Ovary (tissue), 9 donors: ENCODE measurements around the gene CRB1. TPM values are rescaled to one million over a fixed set of nuclear protein-coding genes. Genes with fewer than 3 reads are reported as not detected.

Experiments
- DNase-seq, 5 donors: peaks; one replicate each; pipeline ENCODE4 v3.0.0-alpha.2; 2019 to 2020
- H3K27ac ChIP-seq, 2 donors: fragments of 200-600 bp; one replicate each; pipeline versions ENCODE4 v1.5.1 to v1.8.0; 2019 to 2022
- H3K27me3 ChIP-seq: fragments of 200-600 bp; one replicate; pipeline ENCODE4 v1.8.0; 2022
- H3K36me3 ChIP-seq: fragments of 200-600 bp; sonication (generic); one replicate; pipeline ENCODE4 v1.5.1; 2019
- H3K4me1 ChIP-seq: one replicate; pipeline ENCODE4 v1.8.1; 2013; ENCODE audit warnings: mild to moderate bottlenecking, moderate library complexity; ENCODE audit not compliant: insufficient read depth
- H3K4me3 ChIP-seq: fragments of 200-600 bp; sonication (generic); one replicate; pipeline ENCODE4 v1.5.1; 2017
- H3K9me3 ChIP-seq, 2 donors: fragments of 200-600 bp in 1 of 2; sonication (generic) in 1 of 2; one replicate each; pipeline versions ENCODE4 v1.5.1 to v1.8.1; 2013 to 2019; ENCODE audit warnings: mild to moderate bottlenecking in 1 of 2, moderate library complexity in 1 of 2
- CTCF ChIP-seq, 3 donors: fragments of 450-650 bp in 2 of 3; fragments of 200-600 bp in 1 of 3; IDR thresholded peaks; one replicate each; pipeline versions ENCODE4 v1.5.1 to v1.8.0; 2016 to 2022; ENCODE audit warnings: antibody characterized with exemption in 3 of 3, mild to moderate bottlenecking in 1 of 3
- EP300 ChIP-seq: sonication (generic); formaldehyde crosslinking; IDR thresholded peaks from one replicate; pipeline ENCODE4 v1.6.1; 2017; ENCODE audit warnings: antibody characterized with exemption
- POLR2A ChIP-seq: fragments of 450-650 bp; IDR thresholded peaks from one replicate; pipeline ENCODE4 v1.6.1; 2017; ENCODE audit warnings: antibody characterized with exemption, mild to moderate bottlenecking, moderate library complexity
- WGBS, 3 donors: extraction: QIAGEN DNeasy Blood & Tissue Kit in 1 of 3; methylation state at CpG; one replicate each; pipeline versions ENCODE4 v1.1.5 to v1.1.7; 2013 to 2017; 5-methylcytosine and 5-hydroxymethylcytosine counted together
- intact Hi-C, 4 donors: fragments of 100-400 bp; cut with DNase I; formaldehyde crosslinking; loops; one replicate each; pipeline versions ENCODE4 v1.11.0 to v1.15.1; 2022 to 2023
- polyA plus RNA-seq, 2 donors: library from polyadenylated mRNA; stranded (reverse); fragments of 200-250 nt in 1 of 2; fragments of 350-450 nt in 1 of 2; fragmentation: Illumina TruSeq in 1 of 2; extraction: RNeasy Lipid Tissue Mini Kit (QIAGEN cat#74804) in 1 of 2; gene quantifications; one replicate each; pipeline ENCODE4 v1.2.3, GENCODE V29; 2013 to 2014
- total RNA-seq, 7 donors: library from RNA; depleted of rRNA in 2 of 7; stranded (reverse); fragments of >200 nt in 2 of 7; fragmentation: NEBNext Ultra II Directional in 3 of 7; extraction: Animal tissue kit (Norgen Biotek cat#: 25700) in 3 of 7; gene quantifications; one replicate each; pipeline versions ENCODE4 v1.1.0 to v1.2.4, GENCODE V29; 2016 to 2023
- donor health status: DM: no; HTN: no; CAD: no; lungs with moderate emphysema.
- donor health status: DM: no; HTN: no; CAD: no.
- donor health status: Bipolar disorder and iron deficiency.
- donor health status: DM: yes; HTN: yes; CAD: no.
- donor health status: DM: no; HTN: no; CAD: no.
- donor health status: DM: yes; HTN: yes; CAD: no.

The CRB1 gene
- total and polyA plus RNA-seq, 9 donors, result 0.60 to 4.0 (median 1.1) TPM

GRCh38 chr1:197366996-197367395 lies 98.9 kb downstream of the CRB1 start:
- DNase-seq, result peak in 1 of 5 donors; percentile 33
- H3K4me3 ChIP-seq, result no peak overlapping the region
- H3K36me3 ChIP-seq, result no peaks in the 10 kb centered on the region
- intact Hi-C loops, result loop anchor here in 1 of 4 donors (10.0 kb wide), 1 partner anchor 1892 kb away; no protein-coding TSS in a partner anchor
- peak overlapping the region in 1 of 2 donors; percentile 51 for H3K27ac ChIP-seq
- H3K9me3 ChIP-seq, result no peaks in the 10 kb centered on the region
- H3K27me3 ChIP-seq, result no peaks in the 10 kb centered on the region
- H3K4me1 ChIP-seq, result peaks cover 4% of the 10 kb centered on the region
- 7 to 16% (median 9%) methylated on average over 2 of the region's 2 CpGs for WGBS, 3 donors
- no peak for TF ChIP-seq CTCF (IDR thresholded peaks at IDR 0.05)
- TF ChIP-seq EP300, result no peak
- no peak for TF ChIP-seq POLR2A

- 7 to 14% (median 8%) methylated on average over 7 of the region's 7 CpGs for WGBS, 3 donors
- intact Hi-C loops, result loop anchor here in 1 of 4 donors (10.0 kb wide), 1 partner anchor 1893 kb away; no protein-coding TSS in a partner anchor
- peak; percentile 25 to 49 (median 33) for DNase-seq
- H3K9me3 ChIP-seq, result no peaks in the 10 kb centered on the region
- TF ChIP-seq EP300 (no peak), CTCF (IDR thresholded peaks at IDR 0.05) (no peak), POLR2A (no peak)
- no peak overlapping the region for H3K4me3 ChIP-seq
- H3K27ac ChIP-seq, result peak overlapping the region in 1 of 2 donors; percentile 51
- peaks cover 5% of the 10 kb centered on the region for H3K4me1 ChIP-seq
- no peaks in the 10 kb centered on the region for H3K27me3 ChIP-seq
- no peaks in the 10 kb centered on the region for H3K36me3 ChIP-seq
Measured at GRCh38 chr1:197367627-197368026, 99.6 kb downstream of the CRB1 start.

- DNase-seq, result no peak
- H3K27me3 ChIP-seq, result no peaks in the 10 kb centered on the region
- no peak overlapping the region for H3K4me3 ChIP-seq
- 70 to 93% (median 79%) methylated on average over 1 of the region's 1 CpG for WGBS, 3 donors
- intact Hi-C loops, result no loop called here
- H3K36me3 ChIP-seq, result no peaks in the 10 kb centered on the region
- peaks cover 2% of the 10 kb centered on the region for H3K4me1 ChIP-seq
- no peaks in the 10 kb centered on the region for H3K9me3 ChIP-seq
- H3K27ac ChIP-seq, result no peak overlapping the region
- no peak for TF ChIP-seq EP300
Measured at GRCh38 chr1:197374428-197374827, 106.4 kb downstream of the CRB1 start.

GRCh38 chr1:197384471-197384870 lies 116.4 kb downstream of the CRB1 start:
- no peaks in the 10 kb centered on the region for H3K36me3 ChIP-seq
- no peaks in the 10 kb centered on the region for H3K4me1 ChIP-seq
- H3K9me3 ChIP-seq, result no peaks in the 10 kb centered on the region
- intact Hi-C loops, result no loop called here
- no peaks in the 10 kb centered on the region for H3K27me3 ChIP-seq
- DNase-seq, result no peak
- H3K4me3 ChIP-seq, result no peak overlapping the region
- WGBS, 3 donors, result 59 to 68% (median 65%) methylated on average over 6 of the region's 6 CpGs
- TF ChIP-seq CTCF (IDR thresholded peaks at IDR 0.05), result no peak
- TF ChIP-seq POLR2A, result no peak
- TF ChIP-seq EP300, result no peak
- no peak overlapping the region for H3K27ac ChIP-seq

- Histone ChIP-seq H3K4me3 (no peak overlapping the region), H3K27me3 (no peaks in the 10 kb centered on the region), H3K4me1 (peaks cover 4% of the 10 kb centered on the region), H3K27ac (no peak overlapping the region), H3K36me3 (no peaks in the 10 kb centered on the region), H3K9me3 (no peaks in the 10 kb centered on the region)
- WGBS, 3 donors, result 91 to 94% (median 91%) methylated on average over 1 of the region's 1 CpG
- intact Hi-C loops, result no loop called here
- no peak for TF ChIP-seq CTCF (IDR thresholded peaks at IDR 0.05)
- no peak for TF ChIP-seq EP300
- TF ChIP-seq POLR2A, result no peak
- no peak for DNase-seq
Measured at GRCh38 chr1:197388801-197389200, 120.7 kb downstream of the CRB1 start.
